Right hindlimb (tissue), 1 donor: ENCODE measurements around the gene DPYSL5.
"Not testable (repeated sequence)": the region's sequence is repeated elsewhere in the genome, so short reads cannot be mapped to it uniquely, and the experiment has no call there.

Experiments
- DNase-seq: peaks from one replicate; pipeline ENCODE4 v3.0.0-alpha.2; 2018

DPYSL5 gene

GRCh38 chr2:26847655-26848335 lies at the start of gene DPYSL5:
TSS of gene DPYSL5 (plus strand) at chr2:26848132. CDS start at chr2:26898500, 50,368 bp downstream.
- peak; percentile 35 for DNase-seq

DNA sequence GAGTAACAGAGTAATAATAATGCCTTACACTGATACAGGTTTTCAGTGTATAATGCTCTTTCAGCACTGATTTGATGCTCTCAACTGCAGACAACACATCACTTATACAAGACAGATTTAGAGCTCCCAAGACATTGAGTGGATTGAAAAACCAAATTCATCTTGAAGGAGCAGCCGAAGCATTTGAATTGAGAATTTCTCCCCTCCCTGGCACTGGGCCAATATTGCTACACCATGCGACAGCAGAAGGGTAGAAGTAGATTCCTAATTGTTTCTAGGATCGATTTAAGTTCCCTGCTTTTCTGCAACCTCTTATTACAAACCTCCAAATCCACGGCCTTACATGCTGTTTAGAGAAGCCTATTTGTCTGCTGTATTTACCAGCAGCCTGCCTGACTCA lies 46.6 kb upstream of the DPYSL5 start:
- no peak for DNase-seq

- DNase-seq: no peak
Measured at GRCh38 chr2:26801796-26802195, 46.1 kb upstream of the DPYSL5 start.

GRCh38 chr2:26805241-26805676 lies 42.7 kb upstream of the DPYSL5 start:
- DNase-seq: no peak

GRCh38 chr2:26807788-26808460 lies 40.0 kb upstream of the DPYSL5 start:
- no peak for DNase-seq

- no peak for DNase-seq
Measured at GRCh38 chr2:26809211-26809610, 38.7 kb upstream of the DPYSL5 start.

- no peak for DNase-seq
Measured at GRCh38 chr2:26809876-26810577, 37.9 kb upstream of the DPYSL5 start.

GRCh38 chr2:26811261-26811660 lies 36.7 kb upstream of the DPYSL5 start:
- DNase-seq: no peak

DNA sequence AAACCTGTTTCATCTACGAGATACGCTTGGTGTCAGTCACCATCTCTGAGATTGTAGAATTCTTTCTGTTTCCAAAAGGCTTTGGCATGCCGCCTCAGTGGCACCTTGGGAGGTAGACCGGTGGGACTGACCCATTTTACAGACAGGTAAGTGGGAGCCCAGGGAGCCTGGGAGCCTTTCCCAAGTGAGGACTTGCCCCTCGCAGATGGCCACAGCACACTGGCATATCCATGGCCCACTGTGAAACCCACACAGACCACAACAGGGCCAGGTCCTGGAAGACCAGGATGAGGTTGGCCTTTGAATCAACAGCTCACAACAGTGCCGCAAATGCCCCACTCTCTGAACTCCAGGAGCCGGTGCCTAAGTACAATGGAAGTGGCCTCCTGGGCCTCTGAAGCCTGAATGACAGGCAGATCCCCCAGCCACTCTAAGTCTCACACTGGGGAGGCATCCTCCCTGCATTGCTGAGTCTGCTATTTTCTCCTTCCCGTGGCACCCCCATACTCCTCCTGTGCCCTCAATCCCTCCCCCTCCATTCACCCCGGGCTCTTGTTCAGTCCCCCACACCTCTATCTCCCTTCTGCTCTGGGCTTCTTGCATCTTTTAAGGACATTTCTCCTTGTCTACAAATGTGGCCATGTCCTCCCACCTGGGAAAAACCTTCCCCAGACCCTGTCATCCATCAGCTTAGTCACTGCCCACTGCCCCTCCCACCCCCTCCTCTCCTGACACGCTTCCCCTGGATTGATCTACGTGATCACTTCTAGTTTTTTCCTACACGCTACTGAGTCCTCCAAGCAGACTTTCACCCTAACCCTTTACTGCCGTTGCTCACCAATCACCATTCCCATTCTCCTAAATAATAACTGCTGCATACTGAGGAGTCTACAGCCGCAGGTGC lies 35.9 kb upstream of the DPYSL5 start:
- no peak for DNase-seq

DNA sequence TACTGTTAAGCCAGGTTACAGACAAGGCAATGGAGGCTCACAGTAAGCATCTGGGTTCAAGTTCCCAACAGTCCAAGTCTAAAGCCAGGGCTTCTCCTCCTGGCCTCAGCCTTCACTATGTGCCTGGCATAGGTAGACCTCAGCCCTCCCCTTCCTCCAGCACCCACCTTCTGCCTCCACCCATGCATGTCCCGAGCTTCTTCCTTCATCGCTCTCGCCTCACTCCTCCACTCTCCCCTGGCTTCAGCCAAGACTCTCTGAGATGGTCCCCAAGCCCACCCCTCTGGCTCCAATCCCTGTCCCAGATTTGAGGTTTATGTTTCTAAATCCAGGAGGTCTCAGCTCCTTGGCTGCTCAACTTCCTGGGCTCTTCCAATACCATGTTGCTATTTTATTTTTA lies 35.2 kb upstream of the DPYSL5 start:
- no peak for DNase-seq

GRCh38 chr2:26814072-26814765 lies 33.7 kb upstream of the DPYSL5 start:
- not testable (repeated sequence) for DNase-seq

- DNase-seq: no peak
Measured at GRCh38 chr2:26816893-26817292, 31.0 kb upstream of the DPYSL5 start.

- DNase-seq: no peak
Measured at GRCh38 chr2:26818255-26818654, 29.7 kb upstream of the DPYSL5 start.

- no peak for DNase-seq
Measured at GRCh38 chr2:26818972-26819371, 29.0 kb upstream of the DPYSL5 start.

DNA sequence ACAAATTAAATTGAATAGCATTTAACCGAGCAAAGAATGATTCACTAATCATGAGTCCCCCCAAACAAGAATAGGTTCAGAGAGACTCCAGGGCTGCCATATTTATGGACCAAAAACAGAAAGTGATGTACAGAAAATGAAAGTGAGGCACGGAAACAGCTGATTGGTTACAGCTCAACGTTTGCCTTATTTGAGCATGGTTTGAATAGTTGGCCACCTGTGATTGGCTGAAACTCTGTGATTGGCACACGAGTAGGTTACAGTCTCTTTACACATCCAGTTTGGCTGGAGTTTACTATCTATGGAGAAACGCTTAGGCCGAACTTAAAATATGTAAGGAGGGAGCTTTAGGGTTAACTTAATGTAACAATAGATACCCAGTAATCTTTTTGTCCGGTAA lies 27.0 kb upstream of the DPYSL5 start:
- DNase-seq: no peak

DNA sequence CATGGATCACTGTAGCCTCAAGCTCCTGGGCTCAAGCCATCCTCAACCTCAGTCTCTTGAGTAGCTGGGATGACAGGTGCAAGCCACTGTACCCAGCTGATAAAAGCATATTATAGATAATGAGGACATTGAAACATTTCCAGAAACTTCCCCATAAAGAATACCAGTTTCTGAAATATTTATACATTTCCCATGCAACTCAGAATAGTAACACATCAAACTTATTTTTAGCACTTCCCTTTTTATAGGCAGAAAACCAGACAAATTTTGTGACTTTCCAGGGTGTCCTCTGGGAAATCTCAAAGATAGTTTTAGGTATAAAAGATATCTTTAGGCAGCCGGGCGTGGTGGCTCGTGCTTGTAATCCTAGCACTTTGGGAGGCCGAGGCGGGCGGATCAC lies 25.1 kb upstream of the DPYSL5 start:
- DNase-seq: no peak

- DNase-seq: no peak
Measured at GRCh38 chr2:26838121-26838906, 9.6 kb upstream of the DPYSL5 start.

DNA sequence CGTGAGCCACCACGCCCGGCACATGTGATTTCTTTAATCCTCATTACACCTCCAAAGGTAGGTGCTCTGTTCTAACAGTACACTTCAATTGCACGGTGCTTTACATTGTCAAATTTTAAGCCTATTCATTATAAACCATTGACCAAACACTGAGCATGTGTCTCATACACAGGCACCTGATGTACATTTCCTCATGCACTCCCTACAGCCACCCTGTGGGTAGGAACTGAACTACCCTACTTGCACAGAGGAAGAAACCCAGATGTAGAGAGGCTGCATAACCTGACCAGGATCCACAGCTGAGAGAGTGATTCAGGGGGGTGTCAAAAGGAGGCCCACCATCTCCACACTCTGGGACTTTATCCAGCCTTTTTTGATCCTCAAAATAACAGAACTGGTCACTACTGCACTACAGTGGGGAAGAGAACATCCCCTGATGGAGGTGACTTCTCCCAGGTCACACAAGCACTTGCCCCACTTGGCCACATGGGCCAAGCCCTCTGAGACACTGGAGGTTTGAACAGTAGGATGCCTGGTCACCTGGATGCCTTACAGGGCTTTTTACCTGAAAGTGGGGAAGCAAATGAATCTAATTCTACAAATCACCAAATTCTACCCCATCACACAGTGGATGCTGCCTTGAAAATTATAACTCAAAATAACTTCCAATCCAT lies 6.9 kb upstream of the DPYSL5 start:
- DNase-seq: no peak

DNA sequence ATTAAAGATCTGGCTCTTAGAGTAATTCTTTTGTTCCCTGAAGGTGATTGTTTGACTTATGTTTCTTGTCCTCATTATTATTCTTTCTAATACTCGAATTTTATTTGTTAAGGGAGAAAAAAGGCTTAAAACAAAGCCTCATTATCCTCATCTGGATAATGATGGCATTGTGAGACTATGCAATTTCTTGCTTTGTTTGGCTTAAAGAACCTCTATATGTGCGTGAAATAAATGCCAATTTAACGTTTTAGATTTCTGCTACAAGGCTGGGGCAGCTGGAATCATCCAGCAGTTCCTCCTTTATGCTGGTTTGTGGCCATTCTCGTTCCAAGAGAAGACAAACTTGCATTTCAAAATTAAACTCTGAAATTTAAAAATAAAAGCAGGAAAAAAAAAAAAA lies 4.9 kb upstream of the DPYSL5 start:
- DNase-seq: no peak

GRCh38 chr2:26845021-26845420 lies 2.9 kb upstream of the DPYSL5 start:
- DNase-seq: no peak
